Mesodermal cell (in vitro differentiated cells): ENCODE measurements around the gene BMP6.

Experiments used
- H3K27ac ChIP-seq: 2 replicates; pipeline ENCODE4 v1.7.0; 2013; ENCODE audit warnings: mild to moderate bottlenecking, low read depth, low read length, moderate library complexity; ENCODE audit not compliant: severe bottlenecking
- H3K36me3 ChIP-seq: 2 replicates; pipeline ENCODE4 v1.7.1; 2013; ENCODE audit warnings: mild to moderate bottlenecking, low read length, moderate library complexity; ENCODE audit not compliant: control insufficient read depth, insufficient read depth
- H3K4me1 ChIP-seq: one replicate; pipeline ENCODE4 v1.7.1; 2013; ENCODE audit warnings: mild to moderate bottlenecking, low read length; ENCODE audit not compliant: insufficient read depth, control insufficient read depth, poor library complexity, severe bottlenecking
- H3K4me3 ChIP-seq: 2 replicates; pipeline ENCODE4 v1.7.0; 2013; ENCODE audit warnings: low read length, control low read depth, mild to moderate bottlenecking; ENCODE audit not compliant: insufficient read depth, poor library complexity, severe bottlenecking; ENCODE audit errors: extremely low read depth
- H3K9me3 ChIP-seq: 2 replicates; pipeline ENCODE4 v1.7.1; 2013; ENCODE audit warnings: mild to moderate bottlenecking, low read length, moderate library complexity; ENCODE audit not compliant: control insufficient read depth
- WGBS, 2 experiments: methylation state at CpG; one replicate each; pipeline ENCODE4 v1.1.5; 2013; ENCODE audit warnings: missing lambda C conversion rate in 2 of 2; ENCODE audit not compliant: insufficient coverage in 2 of 2; 5-methylcytosine and 5-hydroxymethylcytosine counted together

The BMP6 gene

DNA sequence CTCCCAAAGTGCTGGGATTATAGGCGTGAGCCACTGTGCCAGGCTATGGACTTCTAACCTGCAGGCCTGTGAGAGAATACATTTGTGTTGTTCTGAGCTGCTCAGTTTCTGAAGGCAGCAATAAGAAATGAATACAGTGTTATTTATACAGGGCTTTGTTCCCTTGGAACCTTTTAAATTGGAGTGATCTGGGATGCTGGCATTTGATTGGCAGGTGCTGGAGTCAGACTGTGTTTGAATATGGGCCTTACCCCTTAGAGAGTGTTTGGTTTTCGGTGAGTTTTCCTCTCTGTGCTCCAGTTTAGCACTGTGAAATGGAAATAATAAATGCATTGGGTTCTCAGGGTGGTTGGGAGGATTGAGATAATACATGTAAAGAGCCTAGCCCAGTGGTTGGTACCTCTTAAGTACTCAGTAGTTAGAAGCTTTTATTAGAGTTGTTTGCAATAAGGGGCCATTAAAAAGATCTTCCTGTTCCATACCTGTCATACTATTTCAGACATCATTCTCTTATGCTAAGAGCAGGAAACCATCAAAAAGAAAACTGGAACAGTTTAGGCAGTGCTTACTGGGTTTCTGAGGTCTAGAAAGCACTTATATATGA, 22.1 kb downstream of the BMP6 start:
- Histone ChIP-seq H3K4me1 (no peaks in the 10 kb centered on the region), H3K36me3 (peaks cover 18% of the 10 kb centered on the region), H3K4me3 (no peak overlapping the region), H3K9me3 (no peaks in the 10 kb centered on the region), H3K27ac (no peak overlapping the region)
- whole genome bisulfite sequencing, 2 experiments = 94 to 100% methylated on average over 1 to 2 of the region's 2 CpGs

DNA sequence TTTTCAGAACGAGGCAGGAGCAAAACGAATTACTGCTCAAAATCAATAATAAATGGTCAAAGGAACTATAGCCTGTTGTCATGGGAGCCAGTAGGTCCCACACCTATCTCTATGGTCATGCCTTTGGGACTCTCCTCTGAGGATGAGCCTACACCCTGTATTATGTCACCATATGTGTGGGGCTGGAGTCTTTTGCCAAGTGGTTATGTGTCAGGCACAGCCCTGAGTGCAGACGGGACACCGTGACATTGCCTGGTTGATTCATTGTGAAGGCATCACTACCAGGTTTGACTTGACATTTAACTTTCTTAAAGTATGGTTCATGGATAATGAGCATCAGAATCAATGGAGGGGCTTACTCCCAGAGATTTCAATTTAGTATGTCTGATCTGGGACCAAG, 23.6 kb downstream of the BMP6 start:
- H3K4me3 ChIP-seq = no peak overlapping the region
- no peaks in the 10 kb centered on the region for H3K4me1 ChIP-seq
- H3K27ac ChIP-seq = no peak overlapping the region
- 100% methylated on average over 2 of the region's 4 CpGs for WGBS, 2 experiments
- H3K9me3 ChIP-seq = no peaks in the 10 kb centered on the region
- H3K36me3 ChIP-seq = peaks cover 23% of the 10 kb centered on the region

DNA sequence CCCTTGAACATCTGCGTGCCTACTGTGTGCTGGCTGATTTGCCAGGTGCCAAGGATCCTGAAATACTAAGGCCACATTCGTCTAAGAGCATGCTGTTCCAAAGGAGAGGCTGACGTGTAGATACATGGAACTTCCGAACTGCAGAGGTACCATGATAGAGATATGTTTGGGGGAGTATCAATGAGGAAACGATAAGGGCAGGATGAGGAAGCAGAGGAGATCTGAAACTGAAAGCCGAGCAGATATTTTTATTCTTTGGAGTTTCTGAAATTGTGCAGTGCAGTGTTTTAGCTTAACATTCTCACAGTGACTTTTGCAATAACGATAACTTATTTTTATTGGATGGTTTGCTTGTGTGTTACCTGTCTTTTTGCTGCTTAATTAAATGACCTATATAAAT, 24.3 kb downstream of the BMP6 start:
- Histone ChIP-seq H3K36me3 (peaks cover 23% of the 10 kb centered on the region), H3K9me3 (no peaks in the 10 kb centered on the region), H3K4me1 (no peaks in the 10 kb centered on the region), H3K4me3 (no peak overlapping the region), H3K27ac (no peak overlapping the region)
- 91 to 97% methylated on average over 5 to 6 of the region's 7 CpGs for WGBS, 2 experiments

DNA sequence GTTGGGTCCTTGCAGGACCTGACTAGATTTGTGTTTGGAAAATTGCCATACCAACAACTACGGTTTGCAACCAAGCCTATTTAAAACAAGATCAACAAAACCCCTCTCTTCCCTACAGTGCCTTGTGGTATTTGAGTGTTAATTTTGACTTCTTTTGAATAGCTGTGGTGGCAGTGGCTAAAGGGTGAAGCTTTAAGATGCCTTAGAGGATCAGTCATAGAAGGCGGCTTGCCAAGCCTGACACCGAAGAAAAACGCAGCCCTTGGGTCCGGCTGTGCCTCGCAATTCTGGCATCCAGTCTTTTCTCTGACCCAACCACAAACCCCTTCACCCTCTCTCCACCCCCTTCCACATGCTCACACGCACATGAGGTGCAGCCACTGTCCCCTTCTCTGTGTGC, 32.6 kb downstream of the BMP6 start:
- WGBS, 2 experiments = 88 to 89% methylated on average over 5 of the region's 7 CpGs

DNA sequence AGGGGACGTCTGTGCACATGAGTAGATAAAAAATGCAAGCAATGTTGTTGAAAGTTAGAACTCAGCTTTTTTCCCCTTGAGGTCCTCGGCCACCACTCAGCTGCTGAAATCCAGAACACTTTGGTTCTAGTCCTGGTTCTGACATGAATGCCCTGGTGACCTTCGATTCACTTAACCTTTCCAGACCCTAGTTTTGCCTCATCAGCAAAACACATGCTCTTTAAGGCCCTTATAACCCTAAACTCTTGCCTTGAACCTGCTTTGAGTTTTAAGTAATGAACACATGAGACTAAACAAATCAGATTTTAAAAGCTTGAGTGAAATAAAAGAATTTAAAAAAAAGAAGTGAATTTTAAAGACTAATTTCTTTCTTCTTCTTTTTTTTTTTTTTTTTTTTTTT, 33.4 kb downstream of the BMP6 start:
- WGBS, 2 experiments = 90 to 92% methylated on average over 2 to 3 of the region's 3 CpGs
- Histone ChIP-seq H3K4me1 (peaks cover 3% of the 10 kb centered on the region), H3K4me3 (no peak overlapping the region), H3K27ac (no peak overlapping the region), H3K36me3 (peaks cover 15% of the 10 kb centered on the region), H3K9me3 (no peaks in the 10 kb centered on the region)

More for the DNA sequence above, 32.6 kb downstream of the BMP6 start:
- Histone ChIP-seq H3K4me1 (peaks cover 3% of the 10 kb centered on the region), H3K27ac (no peak overlapping the region), H3K4me3 (no peak overlapping the region), H3K36me3 (peaks cover 14% of the 10 kb centered on the region), H3K9me3 (no peaks in the 10 kb centered on the region)

DNA sequence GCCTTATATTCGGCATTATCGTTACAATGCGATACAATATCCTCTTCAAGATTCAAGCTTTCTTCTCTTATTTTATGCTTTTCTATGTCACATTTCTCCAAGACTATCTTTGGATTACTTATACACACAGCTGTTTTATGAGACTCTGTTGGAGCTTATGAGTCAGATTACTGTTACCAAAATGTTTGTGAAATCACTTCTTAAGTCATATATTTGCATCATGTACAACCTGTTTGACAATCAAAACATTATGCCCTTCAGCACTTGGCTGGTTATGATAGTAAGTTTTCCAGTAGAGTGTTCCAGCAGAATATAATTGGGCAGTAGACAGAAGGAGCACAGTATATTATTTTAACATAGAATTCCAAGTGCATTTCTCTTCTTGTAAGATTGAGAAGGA, 35.2 kb downstream of the BMP6 start:
- Histone ChIP-seq H3K4me3 (no peak overlapping the region), H3K4me1 (peaks cover 3% of the 10 kb centered on the region), H3K27ac (no peak overlapping the region), H3K9me3 (peaks cover 6% of the 10 kb centered on the region), H3K36me3 (peaks cover 31% of the 10 kb centered on the region)
- 100% methylated on average over 1 to 3 of the region's 3 CpGs for WGBS, 2 experiments

DNA sequence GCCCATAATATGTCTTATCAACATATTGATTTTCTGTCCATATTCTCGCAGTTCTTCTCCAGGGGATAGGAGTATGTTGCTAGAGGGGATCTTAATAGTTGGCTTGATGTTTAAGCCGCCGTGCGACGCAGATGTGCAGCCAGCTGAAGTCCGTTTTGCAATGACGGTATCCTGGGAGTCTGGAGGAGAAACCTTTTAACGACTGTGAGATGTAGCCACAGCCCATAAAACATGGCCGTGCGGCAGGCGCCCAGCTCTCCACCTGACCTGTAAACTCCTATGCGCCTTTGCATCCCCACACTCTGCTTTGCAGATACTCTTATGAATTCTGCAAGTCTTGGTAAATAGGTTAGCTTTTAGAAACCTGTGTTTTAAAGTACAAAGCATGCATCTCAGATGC, 36.9 kb downstream of the BMP6 start:
- peaks cover 31% of the 10 kb centered on the region for H3K36me3 ChIP-seq
- 95% methylated on average over 10 to 11 of the region's 12 CpGs for WGBS, 2 experiments
- peaks cover 3% of the 10 kb centered on the region for H3K4me1 ChIP-seq
- no peak overlapping the region for H3K27ac ChIP-seq
- H3K4me3 ChIP-seq = no peak overlapping the region
- peaks cover 6% of the 10 kb centered on the region for H3K9me3 ChIP-seq

DNA sequence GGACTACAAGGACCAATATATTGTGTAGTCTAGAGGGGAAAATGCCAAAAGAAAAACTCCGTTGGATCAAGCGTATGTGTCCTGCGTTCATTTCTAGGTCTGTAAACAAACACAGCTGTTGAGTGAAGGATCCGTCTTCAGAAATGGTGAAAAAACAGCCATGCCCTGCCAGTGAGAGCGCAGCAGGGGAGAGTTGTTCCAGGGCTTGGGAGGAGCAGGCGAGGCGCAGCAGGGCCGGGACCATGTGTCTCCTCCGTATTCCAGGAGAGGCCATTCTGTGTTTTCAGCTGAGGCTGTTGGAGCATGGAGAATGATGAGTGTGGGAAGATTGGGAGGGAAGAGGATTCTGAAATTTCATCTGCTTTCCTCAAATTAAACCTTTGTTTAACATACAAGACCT, 38.0 kb downstream of the BMP6 start:
- 88 to 90% methylated on average over 7 to 9 of the region's 9 CpGs for WGBS, 2 experiments
- no peaks in the 10 kb centered on the region for H3K4me1 ChIP-seq
- peaks cover 27% of the 10 kb centered on the region for H3K36me3 ChIP-seq
- H3K27ac ChIP-seq = no peak overlapping the region
- no peak overlapping the region for H3K4me3 ChIP-seq
- H3K9me3 ChIP-seq = peaks cover 6% of the 10 kb centered on the region

DNA sequence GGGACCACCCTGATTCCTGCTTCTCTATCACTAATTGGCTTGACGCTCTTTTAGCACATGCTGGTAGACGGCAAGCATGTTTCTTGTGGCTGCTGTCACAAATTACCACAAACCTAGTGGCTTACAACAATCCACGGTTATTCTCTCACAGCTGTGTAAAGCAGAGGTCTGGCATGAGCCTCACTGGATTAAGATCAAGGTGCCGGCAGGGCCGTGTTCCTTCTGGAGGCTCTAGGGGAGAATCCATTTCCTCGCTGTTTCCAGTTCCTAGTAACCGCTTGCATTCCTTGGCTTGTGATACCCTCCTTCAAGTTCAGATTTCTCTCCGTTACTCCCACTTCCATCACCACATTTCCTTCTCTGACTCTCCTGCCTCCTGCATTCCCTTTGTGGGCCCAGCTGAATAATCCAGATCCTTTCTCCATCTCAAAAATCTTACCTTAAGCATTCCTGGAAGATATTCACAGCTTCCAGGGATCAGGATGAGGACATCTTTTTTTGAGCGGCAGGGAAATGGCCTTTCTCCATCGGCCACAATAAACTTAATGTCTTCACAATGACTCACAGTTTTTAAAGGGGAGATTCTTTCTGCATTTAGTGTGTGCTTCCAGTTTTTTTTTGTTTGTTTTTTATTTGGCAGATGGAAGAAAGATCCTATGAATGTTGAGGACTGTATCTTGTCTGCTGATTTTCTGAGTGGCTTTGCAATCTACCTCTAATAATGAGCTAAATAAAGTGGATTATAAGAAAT, 39.9 kb downstream of the BMP6 start:
- Histone ChIP-seq H3K4me1 (peaks cover 3% of the 10 kb centered on the region), H3K4me3 (no peak overlapping the region), H3K9me3 (peaks cover 6% of the 10 kb centered on the region), H3K36me3 (peaks cover 27% of the 10 kb centered on the region), H3K27ac (no peak overlapping the region)
- 90 to 91% methylated on average over 8 of the region's 10 CpGs for WGBS, 2 experiments

DNA sequence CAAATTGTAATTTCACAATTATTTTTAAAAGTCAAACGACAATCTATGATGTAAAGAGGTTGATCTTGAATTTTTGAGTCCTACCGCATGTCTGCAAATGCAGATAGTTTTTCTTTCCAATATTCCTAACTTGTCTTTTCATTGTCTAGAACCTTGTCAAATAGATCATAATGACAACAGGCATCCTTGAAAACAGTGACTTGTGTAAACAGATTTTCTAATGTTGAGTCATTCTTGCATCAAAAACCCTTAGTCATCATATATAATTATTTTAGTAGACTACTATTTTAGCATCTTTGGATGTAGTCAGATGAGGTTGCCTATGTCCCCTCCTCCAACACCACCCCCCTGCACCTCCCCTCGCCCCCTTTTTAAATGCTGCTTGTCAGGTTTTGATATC, 43.8 kb downstream of the BMP6 start:
- Histone ChIP-seq H3K9me3 (peaks cover 4% of the 10 kb centered on the region), H3K4me3 (no peak overlapping the region), H3K36me3 (peaks cover 25% of the 10 kb centered on the region), H3K27ac (no peak overlapping the region), H3K4me1 (peaks cover 3% of the 10 kb centered on the region)
- no CpG with 5 or more reads among the region's 3 CpGs for WGBS, 2 experiments

DNA sequence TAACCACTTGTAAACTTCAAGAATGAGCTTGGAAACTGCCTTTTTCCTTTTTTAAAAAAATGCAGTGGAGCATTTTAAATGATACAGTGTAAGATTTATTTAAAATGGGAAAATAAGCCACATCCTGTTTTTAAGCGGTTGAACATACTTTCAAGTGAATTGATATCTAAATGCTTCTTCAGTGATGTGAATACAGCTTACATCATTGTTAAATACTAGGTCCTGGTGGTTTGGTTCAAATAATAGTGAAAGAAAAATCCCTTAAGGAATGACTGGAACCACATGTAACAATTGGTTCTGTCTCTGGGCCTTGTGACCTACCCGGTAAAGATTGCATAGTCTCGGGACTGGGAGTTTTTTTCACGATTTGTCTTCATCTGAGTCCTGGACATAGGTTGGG, 44.2 kb downstream of the BMP6 start:
- Histone ChIP-seq H3K36me3 (peaks cover 22% of the 10 kb centered on the region), H3K4me1 (peaks cover 3% of the 10 kb centered on the region), H3K27ac (no peak overlapping the region), H3K4me3 (no peak overlapping the region), H3K9me3 (no peaks in the 10 kb centered on the region)
- 87 to 97% methylated on average over 3 of the region's 4 CpGs for WGBS, 2 experiments
